ENCODE measurements around the gene KRT13. TPM values are rescaled to one million over a fixed set of nuclear protein-coding genes. Genes with fewer than 3 reads are reported as not detected.

KRT13 gene
- total RNA-seq, 2 donors from 2014 or later: not detected

- no peak within 1 kb of the TSS for H3K27ac ChIP-seq
- DNase-seq (ENCODE audit: low spot score): no peak
- no peaks in the 10 kb centered on the region for H3K27me3 ChIP-seq
- H3K9me3 ChIP-seq: no peaks in the 10 kb centered on the region
- TF ChIP-seq CTCF (IDR thresholded peaks at IDR 0.05): no peak
- no peak within 1 kb of the TSS for H3K4me3 ChIP-seq
- H3K4me1 ChIP-seq: no peaks in the 10 kb centered on the region
- H3K36me3 ChIP-seq: no peaks in the 10 kb centered on the region
Measured at GRCh38 chr17:41481036-41481435, 24.4 kb downstream of the KRT13 start, which contains the start of gene KRT35. Gene KRT35, minus strand, starts transcription at chr17:41481151. Its CDS starts 54 bp downstream, at chr17:41481097.

GRCh38 chr17:41480581-41480980 lies 24.8 kb downstream of the KRT13 start:
- Histone ChIP-seq H3K27me3 (no peaks in the 10 kb centered on the region), H3K4me3 (no peak overlapping the region), H3K9me3 (no peaks in the 10 kb centered on the region), H3K36me3 (no peaks in the 10 kb centered on the region), H3K27ac (no peak overlapping the region), H3K4me1 (no peaks in the 10 kb centered on the region)
- DNase-seq (ENCODE audit: low spot score): no peak
- TF ChIP-seq CTCF (IDR thresholded peaks at IDR 0.05): no peak

- no peak for TF ChIP-seq CTCF (IDR thresholded peaks at IDR 0.05)
- Histone ChIP-seq H3K27ac (no peak overlapping the region), H3K4me1 (no peaks in the 10 kb centered on the region)
Measured at GRCh38 chr17:41480136-41480535, 25.3 kb downstream of the KRT13 start.

GRCh38 chr17:41478237-41478636 lies 27.2 kb downstream of the KRT13 start:
- no peak for DNase-seq (ENCODE audit: low spot score)
- H3K36me3 ChIP-seq: no peaks in the 10 kb centered on the region
- no peaks in the 10 kb centered on the region for H3K27me3 ChIP-seq
- no peak overlapping the region for H3K4me3 ChIP-seq
- TF ChIP-seq CTCF (IDR thresholded peaks at IDR 0.05): no peak
- no peak overlapping the region for H3K27ac ChIP-seq
- no peaks in the 10 kb centered on the region for H3K4me1 ChIP-seq
- H3K9me3 ChIP-seq: no peaks in the 10 kb centered on the region

More at GRCh38 chr17:41480136-41480535, 25.3 kb downstream of the KRT13 start:
- no peaks in the 10 kb centered on the region for H3K9me3 ChIP-seq
- no peak for DNase-seq (ENCODE audit: low spot score)
- H3K4me3 ChIP-seq: no peak overlapping the region
- H3K27me3 ChIP-seq: no peaks in the 10 kb centered on the region
- H3K36me3 ChIP-seq: no peaks in the 10 kb centered on the region

GRCh38 chr17:41476866-41477815 lies 28.3 kb downstream of the KRT13 start:
- H3K4me3 ChIP-seq: no peak overlapping the region
- H3K4me1 ChIP-seq: no peaks in the 10 kb centered on the region
- TF ChIP-seq CTCF (IDR thresholded peaks at IDR 0.05): no peak
- no peak overlapping the region for H3K27ac ChIP-seq
- no peaks in the 10 kb centered on the region for H3K27me3 ChIP-seq
- H3K36me3 ChIP-seq: no peaks in the 10 kb centered on the region
- DNase-seq (ENCODE audit: low spot score): no peak
- peaks cover 0 to 3% of the 10 kb centered on the region in 2 donors for H3K9me3 ChIP-seq
